HepG2 (cell line): ENCODE data around the gene UNC13D. TPM values are rescaled to one million over a fixed set of nuclear protein-coding genes. Genes with fewer than 3 reads are reported as not detected.

Experiments
- ARNT2 ChIP-seq: sonication (generic); formaldehyde crosslinking; IDR thresholded peaks from 2 replicates; pipeline ENCODE4 v1.8.0; 2022; ENCODE audit warnings: mild to moderate bottlenecking, low read depth, missing genetic modification reagents, moderate library complexity
- BRD4 ChIP-seq: sonication (generic); formaldehyde crosslinking; IDR thresholded peaks from 2 replicates; pipeline ENCODE4 v1.4.0; 2020; ENCODE audit warnings: missing genetic modification reagents
- ETS1 ChIP-seq: sonication (generic); formaldehyde crosslinking; IDR thresholded peaks from 2 replicates; pipeline ENCODE4 v1.4.0; 2020; ENCODE audit warnings: missing genetic modification reagents
- GATAD1 ChIP-seq: IDR thresholded peaks from 2 replicates; pipeline ENCODE4 v1.6.1; 2016; ENCODE audit warnings: missing genetic modification reagents, missing compliant biosample characterization
- GFI1 ChIP-seq: sonication (generic); formaldehyde crosslinking; IDR thresholded peaks from 2 replicates; pipeline ENCODE4 v1.5.0; 2020; ENCODE audit warnings: missing genetic modification reagents, mild to moderate bottlenecking, borderline replicate concordance
- GZF1 ChIP-seq: sonication (generic); formaldehyde crosslinking; IDR thresholded peaks from 2 replicates; pipeline ENCODE4 v1.5.1; 2020; ENCODE audit warnings: mild to moderate bottlenecking, missing genetic modification reagents
- HNRNPLL ChIP-seq: fragments of 200-400 bp; formaldehyde crosslinking; IDR thresholded peaks from 2 replicates; pipeline ENCODE4 v1.6.1; 2017; ENCODE audit warnings: mild to moderate bottlenecking, low read depth, low read length; ENCODE audit not compliant: poor library complexity, severe bottlenecking
- KLF11 ChIP-seq: IDR thresholded peaks from 2 replicates; pipeline ENCODE4 v1.6.1; 2016; ENCODE audit warnings: missing compliant biosample characterization
- MBD4 ChIP-seq: IDR thresholded peaks from 2 replicates; pipeline ENCODE4 v1.6.1; 2012; ENCODE audit warnings: low read length, inconsistent platforms, borderline replicate concordance
- MEIS1 ChIP-seq: sonication (generic); formaldehyde crosslinking; IDR thresholded peaks from 2 replicates; pipeline ENCODE4 v1.9.0; 2021; ENCODE audit warnings: mild to moderate bottlenecking, missing genetic modification reagents, moderate library complexity, borderline replicate concordance
- PHF8 ChIP-seq: sonication (generic); formaldehyde crosslinking; IDR thresholded peaks from 2 replicates; pipeline ENCODE4 v1.5.0; 2020; ENCODE audit warnings: missing genetic modification reagents
- USF2 ChIP-seq, 2 experiments: sonication (generic) in 1 of 2; formaldehyde crosslinking in 1 of 2; IDR thresholded peaks; 2 replicates each; pipeline versions ENCODE4 v1.5.1 to v1.6.1; 2011 to 2020; ENCODE audit warnings: borderline replicate concordance in 1 of 2, low read depth in 1 of 2, low read length in 1 of 2, mild to moderate bottlenecking in 1 of 2, missing genetic modification reagents in 1 of 2, moderate library complexity in 1 of 2
- ZBTB3 ChIP-seq: sonication (generic); formaldehyde crosslinking; IDR thresholded peaks from 2 replicates; pipeline ENCODE4 v1.4.0; 2020; ENCODE audit warnings: low read depth, mild to moderate bottlenecking, moderate library complexity, missing genetic modification reagents, borderline replicate concordance
- ZBTB42 ChIP-seq: sonication (generic); formaldehyde crosslinking; IDR thresholded peaks from 2 replicates; pipeline ENCODE4 v1.5.0; 2020; ENCODE audit warnings: mild to moderate bottlenecking, missing genetic modification reagents
- ZNF24 ChIP-seq: fragments of 450-650 bp; IDR thresholded peaks from 2 replicates; pipeline ENCODE4 v1.6.1; 2017; ENCODE audit warnings: antibody characterized with exemption, mild to moderate bottlenecking
- ZNF343 ChIP-seq: sonication (generic); formaldehyde crosslinking; IDR thresholded peaks from 2 replicates; pipeline ENCODE4 v1.4.0; 2020; ENCODE audit warnings: mild to moderate bottlenecking, missing genetic modification reagents
- ZNF451 ChIP-seq: sonication (generic); formaldehyde crosslinking; IDR thresholded peaks from 2 replicates; pipeline ENCODE4 v1.5.0; 2020; ENCODE audit warnings: mild to moderate bottlenecking, missing genetic modification reagents
- ZNF512 ChIP-seq: sonication (generic); formaldehyde crosslinking; IDR thresholded peaks from 2 replicates; pipeline ENCODE4 v1.4.0; 2020; ENCODE audit warnings: mild to moderate bottlenecking, missing genetic modification reagents
- ZNF605 ChIP-seq: sonication (generic); formaldehyde crosslinking; IDR thresholded peaks from 2 replicates; pipeline ENCODE4 v1.8.0; 2022; ENCODE audit warnings: mild to moderate bottlenecking, missing genetic modification reagents
- ZNF800 ChIP-seq: sonication (generic); formaldehyde crosslinking; IDR thresholded peaks from 2 replicates; pipeline ENCODE4 v1.4.0; 2020; ENCODE audit warnings: missing genetic modification reagents
- polyA plus RNA-seq, 8 experiments: library from polyadenylated mRNA; depleted of rRNA in 3 of 8; stranded (reverse) in 7 of 8; unstranded in 1 of 8; fragments of >200 nt; fragmentation: Illumina TruSeq in 4 of 8; extraction: Trizol in 4 of 8; gene quantifications; 2 replicates each; pipeline versions ENCODE4 v1.2.1 to v1.2.3, GENCODE V29; 2011 to 2016; ENCODE audit warnings: low read depth in 4 of 8, missing spikeins in 1 of 8, mixed read lengths in 1 of 8; ENCODE audit not compliant: insufficient read depth in 1 of 8
- total RNA-seq, 5 experiments: library from RNA; depleted of rRNA; stranded (reverse); fragments of >200 nt; fragmentation: Illumina TruSeq; extraction: Trizol; gene quantifications; 2 replicates each; pipeline ENCODE4 v1.2.3, GENCODE V29; 2016; ENCODE audit warnings: low read depth in 1 of 5
- TF ChIP-seq, protein P1 (sequence below): sonication (generic); formaldehyde crosslinking; IDR thresholded peaks from 2 replicates; pipeline ENCODE4 v1.5.0; 2020; ENCODE audit warnings: mild to moderate bottlenecking, low read depth, missing genetic modification reagents, borderline replicate concordance

The UNC13D gene
- total and polyA plus RNA-seq, 2 of the 13 experiments (the other 11 are each of a cell fraction or from before 2014, with no cell fraction given): 29.7 to 42.7 TPM

DNA sequence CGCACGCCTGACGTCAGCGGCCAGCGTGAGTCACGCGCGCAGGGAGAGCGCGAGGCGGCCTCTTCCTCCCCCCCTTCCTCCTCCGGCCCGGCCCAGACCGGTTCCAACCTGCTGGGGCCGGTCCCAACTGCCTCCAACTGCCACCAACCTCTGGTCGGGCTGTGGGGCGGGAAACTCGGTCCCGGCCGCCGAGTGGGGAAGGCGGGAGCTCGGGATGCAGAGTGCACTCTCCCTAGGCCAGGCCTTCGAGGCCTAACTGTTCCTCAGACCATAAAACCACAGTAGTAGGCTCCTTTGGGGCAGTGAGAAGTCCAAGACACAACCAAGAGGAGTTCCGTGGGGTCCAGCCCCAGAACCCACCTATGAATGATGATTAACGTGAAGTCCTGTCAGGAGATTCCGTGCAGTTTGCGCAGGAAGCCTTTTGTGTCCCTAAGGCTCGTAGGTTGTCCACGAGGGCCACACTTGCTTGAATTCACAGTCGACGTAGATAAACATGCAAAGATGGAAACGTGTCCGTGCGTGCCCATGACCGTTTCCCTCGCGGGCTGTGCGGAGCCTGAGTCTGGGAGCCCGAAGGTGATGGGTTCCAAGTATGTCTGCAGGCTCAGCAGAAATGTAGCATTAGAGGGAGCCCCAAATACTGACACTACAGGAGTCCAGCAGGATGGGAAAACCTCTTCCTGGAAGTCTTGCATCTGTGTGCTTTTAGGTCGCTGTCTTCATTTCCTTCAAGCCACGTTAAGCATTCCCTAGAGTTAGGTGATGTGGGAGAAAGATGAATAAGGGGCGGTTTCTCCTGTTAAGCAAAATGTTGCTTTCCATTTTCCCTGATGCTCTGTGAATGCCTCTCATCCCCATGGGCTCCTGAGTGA is 59.0 kb downstream of the UNC13D start (continued):
- TF ChIP-seq ZNF800 (CRISPR knock-in tag) (no peak), GFI1 (CRISPR knock-in tag) (peak; percentile 68; the same call in 1 of the 2 replicates), BRD4 (peak; percentile 58; the same call in 1 of the 2 replicates), MBD4 (no peak), ZBTB42 (CRISPR knock-in tag) (no peak), ZBTB3 (CRISPR knock-in tag) (0 out of 2 replicates have a peak, but pooled peaks have one; percentile 6), MEIS1 (CRISPR knock-in tag) (no peak), ZNF512 (CRISPR knock-in tag) (no peak), HNRNPLL (peak; percentile 51), ZNF343 (CRISPR knock-in tag) (peak; percentile 85; the same call in 1 of the 2 replicates), GATAD1 (CRISPR knock-in tag) (peak; percentile 42; the same call in 1 of the 2 replicates), ZNF451 (CRISPR knock-in tag) (no peak), KLF11 (peak; percentile 66; the same call in 1 of the 2 replicates), USF2 (IDR thresholded peaks at IDR 0.05; ENCODE audit: low read depth, low read length) (no peak), USF2 (CRISPR knock-in tag; IDR thresholded peaks at IDR 0.05; ENCODE audit: borderline replicate concordance) (peak; percentile 70; the same call in 1 of the 2 replicates), ZNF24 (no peak), ZNF605 (CRISPR knock-in tag) (peak; percentile 90; the same call in 1 of the 2 replicates), PHF8 (CRISPR knock-in tag) (peak; percentile 96), ETS1 (no peak), GZF1 (CRISPR knock-in tag) (peak; percentile 57; the same call in 1 of the 2 replicates), ARNT2 (peak; percentile 90; the same call in 1 of the 2 replicates)
- TF ChIP-seq, protein P1, sequence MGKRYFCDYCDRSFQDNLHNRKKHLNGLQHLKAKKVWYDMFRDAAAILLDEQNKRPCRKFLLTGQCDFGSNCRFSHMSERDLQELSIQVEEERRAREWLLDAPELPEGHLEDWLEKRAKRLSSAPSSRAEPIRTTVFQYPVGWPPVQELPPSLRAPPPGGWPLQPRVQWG (CRISPR knock-in tag): no peak
